Hematopoietic multipotent progenitor cell treated with erythropoietin and hydrocortisone succinate and interleukin-3 and kit ligand, for 8 days (in vitro differentiated cells): ENCODE data around the gene PER1.

Source experiments
- DNase-seq: peaks from one replicate; pipeline ENCODE4 v3.0.0-alpha.2; 2015

The PER1 gene

DNA sequence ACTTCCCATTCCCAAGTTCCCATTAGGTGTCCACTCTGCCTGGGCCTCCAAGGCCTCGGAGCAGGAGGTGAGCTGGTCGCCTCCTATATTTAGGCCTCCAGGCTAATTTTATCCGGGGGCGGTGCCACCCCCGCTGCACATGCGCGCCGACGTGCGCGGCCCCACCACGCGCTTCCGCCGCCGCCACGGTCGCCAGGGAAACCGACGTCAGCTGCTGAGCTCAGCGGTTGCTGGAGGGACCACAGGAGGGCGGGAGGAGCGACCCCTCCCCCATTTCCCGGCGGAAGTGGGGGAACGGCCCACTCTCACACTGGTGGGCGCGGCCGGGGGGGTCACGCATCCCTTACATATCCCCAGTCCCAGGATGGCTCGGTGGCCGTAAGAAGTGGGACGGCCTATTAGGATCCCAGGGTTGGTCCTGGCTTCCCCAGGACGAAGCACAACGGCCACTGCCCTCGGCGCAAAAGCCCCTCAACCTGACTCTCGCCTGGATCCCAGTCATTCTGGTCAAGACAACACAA lies 1.0 kb downstream of the PER1 start:
- peak; percentile 71 for DNase-seq

DNA sequence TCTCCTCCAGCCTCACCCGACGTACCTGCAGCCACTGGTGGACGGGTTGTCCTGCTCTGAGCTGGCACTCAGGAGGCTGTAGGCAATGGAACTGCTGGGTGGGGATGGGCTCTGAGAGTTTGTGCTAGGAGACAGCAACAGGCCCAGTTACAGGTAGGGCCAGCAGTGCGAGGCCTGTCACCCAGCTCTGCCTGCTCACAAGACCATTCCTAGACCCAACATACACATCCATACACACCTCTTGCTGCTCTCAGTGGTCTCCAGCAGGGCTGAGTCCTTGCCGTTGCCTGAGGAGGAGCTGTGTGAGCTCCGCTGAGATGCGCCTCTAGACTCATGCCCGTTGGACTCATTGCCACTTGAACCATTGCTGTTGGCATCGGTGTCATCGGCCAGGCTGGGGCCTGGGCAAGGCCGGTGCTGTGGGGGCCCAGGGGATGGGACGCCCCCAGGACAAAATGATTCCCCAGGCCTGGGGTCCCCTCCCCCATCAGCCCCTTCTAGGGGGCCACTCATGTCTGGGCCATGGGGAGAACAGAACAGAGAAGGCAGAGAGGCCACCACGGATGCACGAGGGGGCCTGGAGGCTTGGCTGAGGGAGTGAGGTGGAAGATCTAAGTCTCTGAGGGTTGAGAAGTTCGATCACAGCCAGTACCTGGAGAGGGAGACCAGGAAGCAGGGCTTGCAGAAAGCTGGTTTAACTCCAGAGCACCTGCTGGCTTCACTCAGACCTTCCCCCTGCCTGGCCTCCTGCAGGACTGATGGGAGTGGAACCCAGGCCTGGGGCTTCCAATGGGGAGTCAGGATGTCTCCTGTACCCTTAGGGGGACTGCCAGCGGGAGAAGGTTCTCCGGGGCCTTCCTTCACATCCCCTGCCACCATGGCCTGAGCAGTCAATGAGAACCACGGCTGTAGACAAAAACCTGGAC lies 1.7 kb downstream of the PER1 start:
- no peak for DNase-seq

DNA sequence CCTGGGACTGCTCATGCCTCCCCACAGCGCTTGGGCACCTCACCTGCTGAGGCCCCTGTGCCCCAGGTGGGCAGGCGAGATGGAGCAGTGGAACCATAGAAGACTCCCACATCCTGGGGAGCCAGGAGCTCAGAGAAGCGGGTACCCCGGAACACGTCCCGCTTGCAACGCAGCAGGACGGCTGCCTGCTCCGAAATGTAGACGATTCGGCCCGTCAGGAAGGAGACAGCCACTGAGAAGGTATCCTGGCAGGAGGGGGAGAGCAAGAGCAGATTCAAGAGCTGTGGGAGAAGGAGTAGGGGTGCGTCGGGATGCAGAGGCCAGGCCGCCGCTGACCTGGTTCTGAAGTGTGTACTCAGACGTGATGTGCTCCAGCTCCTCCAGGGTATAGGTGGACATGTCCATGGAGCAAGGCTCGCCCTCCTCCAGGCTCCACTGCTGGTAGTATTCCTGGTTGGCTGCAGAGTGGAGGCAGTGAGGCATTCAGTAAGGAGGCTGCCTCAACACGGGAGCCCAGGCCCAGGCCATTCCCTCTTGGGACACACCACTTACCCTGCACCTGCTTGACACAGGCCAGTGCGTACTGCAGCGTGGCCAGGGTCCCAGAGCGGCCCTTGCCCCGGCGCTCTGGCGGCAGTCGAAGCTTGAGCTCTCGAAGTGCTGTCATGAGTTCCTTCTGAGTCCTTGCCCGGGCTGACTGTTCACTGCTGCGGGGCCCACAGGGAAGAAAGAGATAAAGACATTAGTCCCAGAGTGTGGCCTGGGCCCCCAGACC lies 2.6 kb downstream of the PER1 start:
- DNase-seq: no peak

DNA sequence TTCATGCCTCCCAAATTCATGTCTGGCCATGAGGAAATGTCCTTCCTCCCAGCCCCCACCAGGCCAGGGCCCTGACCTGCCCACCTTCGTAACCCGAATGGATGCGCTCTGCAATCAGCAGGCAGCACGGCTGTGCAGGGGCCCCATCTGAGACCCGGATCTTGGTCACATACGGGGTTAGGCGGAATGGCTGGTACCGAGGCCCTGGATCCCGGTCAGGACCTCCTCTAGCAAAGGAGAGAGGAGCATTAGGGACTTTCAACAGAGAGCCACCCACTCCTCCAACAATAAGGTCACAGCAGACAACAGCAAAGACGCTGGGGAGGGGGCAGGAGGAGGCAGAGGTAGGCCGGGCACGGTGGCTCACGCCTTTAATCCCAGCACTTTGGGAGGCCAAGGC lies 3.6 kb downstream of the PER1 start:
- DNase-seq: no peak

DNA sequence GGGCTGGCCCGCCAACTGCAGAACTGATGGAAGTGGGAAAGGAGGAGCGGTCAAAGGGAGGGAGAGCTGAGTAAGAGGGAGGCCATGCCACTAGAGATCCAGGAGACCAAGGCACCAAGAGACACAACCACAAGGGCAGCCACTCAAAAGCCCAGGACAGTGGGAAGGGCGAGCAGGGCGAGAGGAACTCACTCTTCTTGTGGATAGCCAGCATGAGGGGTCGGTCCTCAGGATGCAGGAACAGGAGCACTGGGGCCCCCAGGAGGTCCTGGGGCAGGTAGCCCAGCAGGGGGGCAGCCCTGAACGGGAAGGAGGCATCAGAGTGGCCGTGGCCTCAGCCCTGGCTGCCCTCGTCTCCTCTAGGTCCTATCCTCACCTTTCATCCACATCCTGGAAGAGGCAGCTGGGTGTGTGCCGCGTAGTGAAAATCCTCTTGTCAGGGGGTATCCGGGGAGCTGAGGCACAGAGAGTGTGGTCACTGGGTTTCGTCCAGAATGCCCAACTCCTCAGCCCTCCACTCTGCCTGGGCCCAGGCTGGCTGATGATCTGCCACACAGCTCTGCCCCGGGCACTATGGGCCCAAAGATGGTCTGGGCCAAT lies 4.3 kb downstream of the PER1 start:
- DNase-seq: no peak

DNA sequence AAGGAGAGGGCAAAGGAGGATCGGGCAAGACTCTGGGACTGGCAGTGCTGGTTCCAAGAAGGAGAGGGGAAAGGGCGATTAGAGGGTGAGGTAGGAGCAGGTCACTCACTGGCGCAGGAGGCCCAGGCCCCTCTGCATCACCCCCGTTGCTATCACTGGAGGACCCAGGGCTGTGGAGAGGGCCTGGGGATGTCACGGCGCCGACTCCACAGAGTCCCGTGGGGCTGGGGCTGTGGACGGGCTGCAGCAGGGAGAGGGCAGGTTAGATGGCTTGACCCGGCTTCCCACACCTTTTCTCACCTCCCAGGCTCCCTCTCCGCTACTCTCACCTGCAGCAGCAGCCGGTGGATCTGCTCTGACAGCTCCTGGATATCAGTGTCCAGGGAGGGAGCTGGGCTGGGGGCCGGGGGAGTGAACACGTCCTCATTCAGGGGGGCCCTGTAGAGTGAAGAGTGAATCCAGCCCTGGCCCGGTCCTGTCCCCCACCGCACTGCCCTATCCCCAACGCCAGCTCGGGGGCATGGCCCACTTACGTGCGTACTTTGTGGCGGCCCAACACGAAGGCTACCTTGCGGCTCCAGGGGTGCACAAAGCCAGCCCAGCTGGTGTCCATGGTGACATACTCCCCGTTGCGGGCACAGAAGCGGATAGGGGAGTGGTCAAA lies 4.9 kb downstream of the PER1 start:
- DNase-seq: no peak

DNA sequence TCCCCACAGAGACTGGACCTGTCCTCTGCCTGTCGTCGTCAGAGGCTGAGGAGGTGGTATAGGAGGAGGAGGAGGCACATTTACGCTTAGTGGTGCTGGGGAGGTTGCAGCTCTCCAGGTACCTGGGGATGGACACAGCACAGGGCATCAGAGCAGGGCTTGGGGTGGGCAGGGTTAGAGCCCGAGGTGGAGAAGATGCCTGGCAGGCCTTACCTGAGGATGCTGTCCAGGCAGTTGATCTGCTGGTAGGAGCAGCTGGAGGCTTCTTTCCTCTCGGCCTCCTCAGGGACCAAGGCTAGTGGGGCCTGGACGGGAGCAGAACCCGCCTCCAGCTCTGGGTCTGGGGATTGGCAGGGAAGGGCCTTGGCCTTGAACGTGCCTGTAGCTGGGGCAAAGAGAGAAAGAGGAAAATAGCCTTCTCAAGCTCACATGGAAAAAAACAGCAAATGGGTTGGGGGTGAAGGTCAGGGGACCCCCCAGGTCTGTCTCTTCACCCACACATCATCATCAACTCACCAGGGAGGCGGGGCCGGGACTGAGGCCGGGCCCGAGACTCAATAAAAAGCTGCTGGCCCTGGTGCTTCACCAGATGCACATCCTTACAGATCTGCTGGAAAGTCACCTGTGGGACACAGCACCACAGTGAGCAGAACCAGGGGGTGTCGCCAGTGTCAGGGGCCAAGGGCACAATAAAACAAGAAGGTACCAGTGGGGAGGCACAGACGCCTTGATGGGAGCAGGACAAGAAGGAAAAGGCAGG lies 5.6 kb downstream of the PER1 start:
- no peak for DNase-seq

DNA sequence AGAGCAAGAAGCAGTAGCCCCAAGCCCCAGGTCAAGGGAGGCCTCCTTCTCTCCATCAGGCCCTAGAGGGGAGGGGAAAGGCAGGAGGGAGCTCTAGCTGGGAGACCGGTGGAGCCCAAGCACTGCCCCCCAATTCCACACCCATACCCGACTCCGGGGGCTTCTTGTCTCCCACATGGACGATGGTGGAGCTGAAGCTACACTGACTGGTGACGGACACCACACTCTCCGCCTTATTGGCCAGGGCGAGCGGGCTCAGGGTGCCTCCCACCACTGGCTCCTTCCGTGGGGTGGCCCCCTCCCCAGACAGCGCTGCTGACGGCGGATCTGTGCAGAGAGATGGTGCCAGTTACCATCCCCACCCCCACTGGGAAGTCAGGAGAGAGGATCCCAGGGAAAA lies 6.4 kb downstream of the PER1 start:
- DNase-seq: no peak

DNA sequence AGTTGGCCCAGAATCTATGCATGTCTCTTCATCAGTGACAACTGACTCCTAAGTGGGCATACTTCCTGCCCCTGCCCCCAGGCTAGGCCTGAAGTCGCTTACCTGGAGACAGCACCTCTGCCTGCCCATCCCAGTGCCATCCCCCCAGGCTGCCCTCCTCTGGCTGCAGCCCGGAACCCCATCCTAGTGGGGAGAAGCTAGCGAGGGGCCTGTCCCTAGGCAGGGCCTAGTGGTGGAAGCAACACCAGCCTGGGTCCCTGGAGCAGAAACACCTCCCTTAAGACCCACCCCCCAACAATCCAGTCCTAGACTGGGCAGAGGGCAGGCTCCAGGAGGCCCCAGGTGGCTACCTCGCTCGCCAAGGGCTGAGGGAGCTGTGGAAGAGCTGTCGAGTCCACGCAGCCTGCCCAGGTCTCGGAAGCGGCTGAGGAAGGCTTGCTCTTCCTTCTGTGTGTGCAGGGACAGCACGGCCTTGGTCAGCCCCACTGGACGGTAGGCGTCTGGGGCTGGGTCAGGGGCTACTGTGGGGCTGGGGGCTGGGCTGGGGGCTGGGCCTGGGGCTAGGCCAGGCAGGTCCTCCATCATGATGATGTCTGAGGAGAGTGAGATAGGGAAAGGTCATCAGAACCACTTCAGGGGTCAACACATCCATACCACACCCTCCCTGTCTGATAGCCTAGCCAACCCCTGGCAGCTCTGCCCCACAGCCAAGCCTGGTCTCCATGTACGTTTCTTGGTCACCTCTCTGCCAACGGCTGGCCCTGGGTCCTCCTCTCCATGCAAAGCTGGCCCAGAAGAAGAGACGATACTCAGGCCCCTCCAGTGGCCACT lies 7.6 kb downstream of the PER1 start:
- no peak for DNase-seq

DNA sequence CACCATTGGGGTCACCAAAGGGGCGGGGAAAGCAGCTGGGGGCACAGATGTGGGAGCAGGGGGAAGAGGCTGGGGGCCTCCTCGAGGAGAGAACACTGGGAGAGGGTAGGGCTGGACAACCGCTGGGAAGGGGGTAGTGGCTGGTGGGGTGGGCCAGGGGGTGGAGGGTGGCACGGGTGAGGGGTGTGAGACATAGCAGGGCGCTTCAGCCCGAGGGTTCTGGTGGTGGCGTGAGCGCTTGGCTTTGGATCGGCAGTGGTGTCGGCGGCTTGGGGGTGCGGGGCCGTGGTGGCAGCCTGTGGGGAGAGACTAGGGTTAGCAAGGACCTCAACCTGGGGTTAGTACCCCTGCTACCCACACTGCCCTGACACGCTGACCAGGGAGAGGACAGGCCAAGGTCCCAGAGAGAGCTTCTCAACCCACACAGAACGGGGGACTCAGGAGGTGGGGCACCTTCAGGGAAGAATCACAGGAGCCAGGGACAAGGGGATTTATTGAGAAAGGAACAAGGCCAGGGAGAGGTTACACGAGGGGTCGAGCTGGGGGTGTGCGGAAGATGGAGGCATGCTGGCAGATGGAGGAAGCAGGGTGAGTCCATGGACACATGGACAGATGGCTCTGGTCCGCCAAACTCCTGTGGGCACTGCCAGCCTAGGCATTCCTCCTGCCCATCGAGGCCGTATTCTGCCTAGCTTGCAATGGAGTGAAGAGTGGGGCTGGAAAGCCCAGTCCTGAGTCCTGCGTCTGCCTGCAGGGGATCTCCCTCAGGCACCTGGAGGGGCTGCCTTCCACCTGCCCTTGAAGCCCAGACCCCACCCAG lies 8.4 kb downstream of the PER1 start:
- DNase-seq: no peak

DNA sequence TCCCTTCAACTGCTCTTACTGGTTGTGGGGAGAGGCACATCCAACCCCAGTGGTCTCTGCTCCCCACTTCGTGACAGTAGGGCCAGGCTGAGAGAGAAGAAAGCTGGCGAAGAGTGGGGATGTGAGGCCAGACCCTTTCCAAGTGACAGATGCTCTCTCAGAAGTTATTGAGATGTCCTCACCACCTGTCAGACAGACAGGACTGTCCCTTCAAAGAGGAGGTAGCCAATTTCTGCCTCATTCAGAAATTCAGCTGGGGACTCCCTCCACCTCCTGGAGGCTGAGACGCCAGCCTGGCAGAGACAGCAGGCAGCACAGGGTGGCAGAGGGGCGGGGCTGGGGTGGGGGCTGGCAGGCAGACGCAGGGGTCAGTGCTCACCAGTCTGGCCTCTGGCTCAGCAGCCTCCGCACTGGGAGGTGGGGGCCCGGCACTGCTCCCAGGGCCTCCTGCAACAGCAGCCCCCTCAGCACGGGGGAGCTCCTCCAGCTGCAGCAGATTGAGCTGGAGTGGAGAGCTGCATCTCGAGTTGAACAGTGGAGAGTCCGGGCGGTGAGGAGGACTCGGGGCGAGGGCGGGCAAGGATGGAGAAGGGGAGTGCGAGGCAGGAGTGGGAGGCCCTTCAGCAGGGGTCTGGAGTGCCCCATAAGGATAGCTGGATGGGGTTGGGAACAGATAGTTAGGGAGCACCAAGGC lies 9.2 kb downstream of the PER1 start:
- DNase-seq: no peak

DNA sequence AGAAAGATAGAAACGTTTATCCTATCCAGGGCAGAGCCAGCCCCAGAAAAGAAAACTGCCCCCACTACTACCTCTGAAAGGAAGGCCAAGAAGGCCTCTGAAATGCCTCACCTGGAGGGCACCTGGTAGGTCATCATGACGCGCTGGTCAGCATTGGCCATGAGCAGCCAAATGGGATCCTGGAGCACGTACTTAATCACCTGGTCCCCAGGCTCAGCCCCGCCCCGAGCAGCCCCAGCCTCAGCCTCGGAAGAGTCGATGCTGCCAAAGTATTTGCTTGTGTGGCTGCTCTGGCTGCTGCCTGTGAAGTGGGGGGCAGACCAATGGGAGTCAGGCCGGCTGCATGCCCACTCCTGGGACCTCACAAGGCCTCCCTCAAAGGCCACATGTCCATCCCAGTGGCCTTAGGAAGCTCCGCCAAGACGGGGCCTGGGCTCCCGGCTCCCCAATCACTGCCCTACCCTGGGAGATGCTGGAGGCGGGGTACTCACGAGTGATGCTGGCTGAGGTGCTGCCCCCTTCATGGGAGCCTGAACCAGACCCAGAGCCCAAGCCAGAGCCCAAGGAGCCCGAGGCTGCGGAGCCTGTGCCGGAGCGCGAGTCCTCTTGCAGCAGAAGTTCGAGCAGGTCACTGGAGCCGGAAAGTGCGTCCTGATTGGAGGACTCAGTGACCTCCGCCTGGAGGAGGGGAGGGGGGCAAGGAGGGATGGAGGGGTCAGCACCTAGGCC lies 9.9 kb downstream of the PER1 start:
- DNase-seq: no peak

DNA sequence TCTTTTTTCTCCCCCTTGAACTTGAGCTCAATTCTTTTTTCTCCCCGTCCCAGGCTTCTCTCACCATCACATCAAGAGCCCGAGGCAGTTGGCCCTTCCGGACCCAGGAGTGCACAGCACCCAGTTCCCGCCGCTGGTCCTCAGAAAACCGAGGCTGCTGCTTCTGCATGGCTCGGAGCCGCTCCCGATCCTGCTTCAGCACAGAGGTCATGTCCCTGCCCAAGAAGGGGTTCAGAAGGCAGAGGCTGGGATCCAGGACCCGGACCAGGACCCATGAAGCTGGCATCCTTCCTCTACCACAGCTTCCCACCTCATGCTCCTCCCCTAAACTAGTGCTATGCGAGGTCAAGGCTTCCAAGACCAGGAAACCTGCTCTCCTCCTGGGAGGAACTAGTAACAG lies 10.5 kb downstream of the PER1 start:
- no peak for DNase-seq

DNA sequence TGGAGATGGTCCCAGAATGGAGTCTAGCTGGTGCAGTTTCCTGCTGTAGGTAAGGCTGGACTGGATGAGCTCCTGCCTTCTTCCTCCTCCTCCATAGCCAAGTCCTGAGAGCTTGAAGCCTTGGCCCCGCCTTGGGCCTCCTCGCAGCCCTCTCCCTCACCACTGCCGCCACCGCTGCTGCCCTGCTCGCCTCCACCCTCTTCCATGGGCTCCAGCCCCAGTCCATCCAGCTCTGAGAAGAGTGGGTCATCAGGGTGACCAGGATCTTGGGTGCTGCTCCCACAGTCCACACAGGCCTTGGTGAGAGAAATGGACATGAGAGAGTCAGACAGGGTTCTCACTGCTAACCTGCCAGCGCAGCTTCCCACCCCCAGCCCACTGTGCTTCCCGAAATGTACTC lies 11.2 kb downstream of the PER1 start:
- DNase-seq: no peak

DNA sequence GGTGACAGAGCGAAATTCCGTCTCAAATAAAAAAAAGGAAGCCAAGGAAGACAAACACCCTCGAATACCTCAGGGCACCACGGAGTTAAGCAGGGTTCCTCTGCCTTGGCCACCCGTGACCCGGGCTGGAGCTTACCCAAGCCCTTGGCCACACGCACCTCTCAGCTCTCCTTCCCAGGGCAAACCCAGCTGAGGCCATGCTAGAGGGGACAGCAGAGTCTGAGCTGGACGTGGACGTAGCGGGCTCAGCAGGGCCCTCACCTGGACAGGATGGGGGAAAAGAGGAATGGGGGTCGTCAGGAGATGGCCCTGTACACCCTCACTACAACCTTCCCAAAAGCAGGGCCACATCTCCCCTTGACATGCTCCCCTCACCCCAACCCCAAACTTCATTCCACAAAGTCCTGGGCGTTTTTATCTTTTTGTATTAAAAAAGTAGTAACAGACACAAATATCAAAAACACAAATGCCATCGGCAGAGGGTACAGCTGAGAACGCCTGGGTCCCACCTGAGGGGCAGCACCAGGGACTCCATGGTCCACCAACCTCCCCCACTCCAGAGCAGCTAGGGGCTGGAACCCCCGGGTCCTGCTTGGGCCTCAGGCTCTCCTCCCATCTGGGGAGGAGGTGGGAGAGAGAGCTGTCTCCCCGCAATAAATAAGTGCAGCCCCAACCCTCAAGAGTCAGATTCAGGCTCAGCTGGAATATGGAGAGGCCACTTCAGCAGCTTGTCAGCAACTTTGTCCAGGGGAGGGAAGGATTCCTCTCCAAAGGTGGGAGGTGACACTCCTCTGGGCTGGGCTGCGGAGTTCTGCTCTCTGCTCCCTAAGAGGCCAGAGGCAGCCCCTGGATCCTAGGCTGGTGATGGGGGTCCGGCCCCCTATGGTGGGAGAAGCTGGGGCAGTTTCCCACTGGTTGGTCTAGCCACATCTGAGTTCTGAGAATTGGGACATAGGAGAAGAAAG lies 11.9 kb downstream of the PER1 start:
- DNase-seq: no peak

DNA sequence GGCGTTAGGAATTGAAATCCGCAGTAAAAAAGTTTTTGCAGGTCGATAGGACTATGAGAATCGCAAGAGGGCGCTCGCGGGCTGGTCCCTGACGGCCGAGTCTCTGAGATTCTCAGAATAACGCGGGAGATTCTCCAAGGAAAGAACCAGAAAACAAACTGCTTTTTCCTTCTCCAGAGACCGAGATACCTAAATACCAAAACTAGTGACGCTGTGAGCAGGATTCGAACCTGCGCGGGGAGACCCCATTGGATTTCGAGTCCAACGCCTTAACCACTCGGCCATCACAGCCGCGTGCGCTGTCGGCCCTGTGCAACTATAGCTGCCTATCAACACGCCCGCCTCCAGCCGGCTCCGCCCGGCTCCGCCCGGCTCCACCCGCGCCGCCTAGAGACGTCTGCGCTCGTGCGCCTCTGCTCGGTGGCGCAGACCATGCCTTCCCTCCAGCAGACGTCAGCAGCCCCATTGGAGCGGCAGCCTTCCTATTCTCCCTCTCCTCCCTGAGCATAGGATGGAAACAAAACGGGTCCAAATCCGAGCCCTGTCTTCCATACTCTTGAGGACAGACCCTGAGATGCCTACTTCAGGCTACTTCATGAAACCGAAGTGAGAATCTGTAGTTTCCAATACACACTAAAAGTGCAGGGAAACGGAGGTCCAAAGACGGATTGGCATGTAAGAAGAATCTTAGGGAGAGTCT lies 13.4 kb downstream of the PER1 start:
- DNase-seq: peak; percentile 99

DNA sequence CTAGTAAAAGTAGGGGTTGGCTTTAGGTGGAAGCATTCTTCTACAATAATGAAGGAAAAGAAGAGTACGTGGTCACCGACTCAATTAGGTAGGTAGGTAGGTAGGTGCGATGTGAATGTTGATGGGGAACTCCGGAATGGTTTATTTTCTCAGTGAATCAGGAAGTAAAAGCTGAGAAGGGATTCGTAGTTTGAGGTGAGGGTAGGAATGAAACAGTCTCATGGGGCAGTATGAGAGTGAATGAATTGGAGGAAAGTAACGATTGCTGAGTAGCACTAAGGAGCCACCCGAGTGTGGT lies 13.9 kb downstream of the PER1 start:
- no peak for DNase-seq
